GM18511 (cell line): ENCODE measurements around the gene NUMA1.

Experiments
- ATAC-seq: cut with Tn5 transposase; IDR thresholded peaks from one replicate; pipeline ENCODE4 v1.9.1; 2021; ENCODE audit warnings: mild to moderate bottlenecking, moderate library complexity; ENCODE audit not compliant: unreplicated experiment

Gene NUMA1

DNA sequence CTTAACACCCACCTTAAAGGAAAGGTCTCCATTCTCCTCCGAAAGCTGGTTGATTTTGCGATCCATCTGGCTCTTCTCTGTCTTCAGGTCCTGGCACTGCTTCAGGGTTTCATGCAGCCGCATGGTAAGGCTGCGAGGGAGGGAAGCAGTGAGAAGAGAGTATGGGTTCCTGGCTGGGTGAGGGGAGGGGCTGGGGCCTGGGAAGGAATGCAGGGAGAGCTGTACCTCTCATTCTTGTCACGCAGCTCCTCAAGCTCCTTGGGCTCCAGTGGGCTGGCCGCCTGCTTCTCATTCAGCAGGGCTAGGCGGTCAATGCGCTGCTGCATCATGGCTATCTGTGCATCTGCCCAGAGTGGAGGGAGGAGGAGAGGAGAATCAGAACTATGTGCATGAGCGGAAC is 62.2 kb downstream of the NUMA1 start:
- ATAC-seq, result no peak

DNA sequence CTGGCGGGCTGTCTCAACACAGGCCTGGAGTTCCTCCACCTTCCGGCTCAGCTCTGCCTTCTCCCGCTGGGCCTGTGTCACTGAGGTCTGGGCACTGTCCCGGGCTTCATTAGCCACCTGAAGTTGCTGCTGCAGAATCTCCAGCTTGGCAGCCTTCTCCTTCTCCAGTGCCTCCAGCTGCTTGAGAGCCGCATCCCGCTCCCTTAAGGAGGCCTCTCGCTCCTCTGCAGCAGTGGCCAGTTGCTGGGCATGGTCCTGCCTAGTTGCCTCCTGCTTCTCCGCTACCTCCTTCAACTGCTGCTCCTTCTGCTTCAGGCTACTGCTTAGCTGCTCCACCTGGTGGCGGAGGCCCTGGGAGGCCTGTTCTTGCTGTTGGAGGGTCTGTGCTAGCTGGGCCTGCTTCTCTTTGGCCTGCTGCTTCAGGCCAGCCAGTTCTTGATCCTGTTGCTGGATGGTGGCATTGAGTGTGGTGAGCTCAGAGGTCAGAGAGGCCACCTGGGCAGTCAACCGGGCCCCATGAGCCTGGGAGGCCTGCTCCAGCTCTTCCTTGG is 64.8 kb downstream of the NUMA1 start:
- ATAC-seq, result no peak

DNA sequence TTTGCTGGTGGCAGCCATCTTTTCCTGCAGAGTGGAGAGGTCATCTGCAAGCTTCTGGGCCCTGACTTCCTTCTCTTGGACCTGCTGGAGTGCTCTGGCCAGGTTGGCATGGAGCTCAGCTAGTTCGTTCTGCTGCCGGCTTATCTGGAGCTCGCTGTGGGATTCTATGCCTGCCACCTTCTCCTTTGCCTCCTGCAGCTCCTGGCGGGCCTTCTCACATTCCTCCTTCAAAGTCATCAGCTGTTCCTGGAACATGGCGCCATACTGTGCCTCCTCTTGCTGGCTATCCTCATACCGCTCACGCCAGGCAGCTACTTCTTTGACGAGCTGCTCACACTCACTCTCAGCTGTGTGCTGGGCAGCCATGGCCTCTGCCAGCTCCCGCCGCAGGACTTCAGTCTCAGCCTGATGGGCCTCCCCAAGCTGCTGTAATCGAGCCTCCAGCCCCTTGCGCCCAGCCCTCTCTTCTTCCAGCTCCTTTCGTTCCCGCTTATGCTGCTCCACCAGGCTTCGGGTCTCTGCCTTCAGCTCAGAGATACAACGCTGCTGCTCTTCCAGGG is 65.5 kb downstream of the NUMA1 start:
- ATAC-seq, result no peak

DNA sequence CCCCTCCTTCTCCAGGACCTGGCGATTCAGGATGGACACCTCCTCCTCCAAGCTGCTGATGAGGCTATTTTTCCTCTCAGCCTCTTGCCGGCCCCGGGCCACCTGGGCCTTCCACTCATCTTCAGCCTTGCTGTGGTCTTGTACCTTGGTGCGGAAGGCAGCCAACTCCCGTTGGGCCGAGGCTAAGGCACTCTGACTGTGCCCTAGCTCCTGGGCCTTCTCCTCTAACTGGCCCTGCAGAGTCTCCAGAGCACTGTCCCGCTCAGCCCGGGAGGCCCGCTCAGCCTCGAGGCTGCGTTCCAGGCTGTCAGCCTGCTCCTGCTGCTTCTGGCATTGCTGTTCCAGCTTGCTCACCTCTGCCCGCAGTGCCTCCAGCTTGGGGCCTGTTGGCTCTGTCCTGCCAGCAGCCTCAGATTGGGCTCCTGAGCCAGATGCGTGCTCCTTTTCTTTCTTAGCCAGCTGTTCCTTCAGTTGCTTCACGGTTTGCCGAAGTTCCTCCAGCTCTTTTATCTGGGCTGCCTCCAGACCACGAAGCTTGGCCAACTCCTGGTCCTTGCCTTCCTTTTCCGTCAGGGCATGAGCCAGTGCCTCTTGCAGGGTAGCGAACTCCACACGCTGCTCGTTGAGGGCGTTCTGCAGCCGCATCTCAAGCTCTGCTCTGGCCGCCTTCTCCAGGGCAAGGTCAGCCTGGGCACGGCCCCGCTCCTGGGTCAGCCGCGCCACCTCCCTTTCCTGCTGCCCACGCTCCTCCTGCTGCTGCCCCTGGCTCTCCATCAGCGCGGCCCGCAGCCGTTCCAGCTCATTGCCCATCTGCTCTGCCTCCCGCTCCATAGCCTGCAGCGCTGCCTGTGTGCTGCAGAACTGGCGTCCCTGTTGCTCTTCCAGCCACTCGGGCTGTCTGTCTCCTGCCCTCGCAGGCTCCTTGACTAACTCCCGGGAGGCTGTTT is 66.3 kb downstream of the NUMA1 start:
- ATAC-seq, result no peak

DNA sequence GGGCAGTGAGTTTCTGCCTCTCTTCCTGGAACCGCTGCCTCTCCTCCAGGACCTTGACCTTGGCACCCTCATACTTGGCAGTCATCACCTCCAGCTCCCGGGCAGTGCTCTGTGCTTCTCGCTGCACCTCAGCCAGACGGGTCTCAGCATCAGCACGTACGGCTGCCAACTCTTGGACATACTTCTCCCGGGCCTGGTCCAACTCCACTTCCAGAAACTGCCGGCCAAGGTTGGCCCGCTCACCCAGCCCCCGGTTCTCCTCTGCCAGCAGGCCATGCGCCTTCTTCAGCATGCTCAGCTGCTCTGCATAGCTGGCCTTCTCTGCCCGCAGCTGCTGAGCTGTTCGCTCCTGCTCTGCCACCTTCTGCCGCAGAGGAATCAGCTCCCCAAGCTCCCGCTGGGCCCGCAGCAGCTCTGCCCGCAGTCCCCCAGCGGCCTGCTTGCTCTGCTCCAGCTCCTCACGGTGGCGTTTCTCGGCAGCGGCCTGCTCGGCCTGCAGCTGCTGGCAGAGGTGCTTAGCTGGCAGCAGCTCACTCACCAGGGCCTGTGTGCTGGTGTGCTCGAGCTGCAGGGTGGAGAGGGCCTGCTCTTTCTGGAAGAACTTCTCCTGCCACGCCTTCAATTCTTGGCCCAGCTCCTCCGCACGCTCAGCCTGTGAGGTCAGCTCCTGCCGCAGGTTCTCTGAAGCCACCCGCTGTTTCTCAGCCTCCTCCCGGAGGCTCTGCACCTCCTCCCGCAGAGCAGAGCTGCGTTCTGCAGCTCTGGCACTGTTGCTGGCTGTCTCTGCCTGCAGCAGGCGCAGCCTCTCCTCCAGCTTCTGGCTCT is 67.2 kb downstream of the NUMA1 start:
- ATAC-seq, result no peak

DNA sequence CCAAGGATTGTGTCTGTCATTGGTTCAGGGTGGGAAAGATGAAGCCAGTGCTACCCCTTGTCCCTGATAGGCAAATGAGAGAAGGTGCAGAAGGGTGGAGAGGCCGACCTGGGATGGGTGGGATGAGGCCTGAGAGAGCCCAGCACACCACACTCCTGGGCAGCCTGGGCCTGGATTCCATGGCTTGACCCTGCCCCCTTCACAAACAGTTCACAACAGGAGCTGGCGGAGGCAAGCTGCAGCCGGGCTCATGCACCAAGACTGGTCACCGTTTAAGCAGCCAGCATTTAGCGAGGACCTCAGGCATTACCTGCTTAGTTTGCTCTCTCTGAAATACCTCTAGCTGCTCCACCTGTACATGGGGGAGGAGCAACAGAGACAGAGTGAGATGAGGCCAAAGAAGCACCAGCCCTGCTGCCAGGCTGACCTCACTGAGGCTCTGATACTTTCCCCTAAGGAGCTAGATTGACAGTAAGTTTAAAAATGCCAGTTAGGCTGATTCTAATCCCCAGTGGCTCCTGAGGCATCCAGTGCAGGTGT is 68.2 kb downstream of the NUMA1 start:
- no peak for ATAC-seq

DNA sequence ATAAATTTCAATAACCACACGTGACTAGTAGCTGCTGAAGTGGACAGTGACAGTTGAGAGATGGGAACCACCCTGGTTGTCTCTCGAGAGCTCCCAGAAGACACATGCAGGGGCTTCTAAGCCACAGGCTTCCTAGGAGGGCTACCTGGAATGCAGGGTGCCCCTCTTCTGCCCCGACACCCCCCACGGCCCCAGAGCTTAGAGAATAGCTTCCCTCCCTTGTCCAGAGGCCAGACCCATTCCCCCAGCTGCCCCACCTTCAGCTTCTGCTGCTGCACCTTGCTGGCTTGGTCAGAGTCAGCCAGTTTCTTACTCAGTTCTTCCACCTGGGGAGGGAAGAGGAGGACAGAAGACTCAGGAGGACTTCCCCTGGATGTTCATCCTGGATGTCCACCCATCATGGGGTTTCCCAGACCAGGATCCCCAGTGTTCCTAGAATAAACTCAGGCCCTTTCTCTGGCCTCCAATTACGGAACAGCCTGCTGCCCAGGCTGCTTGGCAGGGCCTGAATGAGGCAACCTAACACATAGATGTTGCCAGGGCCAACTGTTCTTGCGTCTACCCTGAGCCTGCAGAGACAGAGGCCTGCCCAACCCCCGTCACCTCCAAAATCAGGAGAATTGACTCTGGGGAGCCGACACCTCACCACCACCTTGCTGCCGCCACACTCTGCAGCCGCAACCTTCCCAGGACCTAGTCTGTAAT is 69.7 kb downstream of the NUMA1 start:
- ATAC-seq, result no peak

DNA sequence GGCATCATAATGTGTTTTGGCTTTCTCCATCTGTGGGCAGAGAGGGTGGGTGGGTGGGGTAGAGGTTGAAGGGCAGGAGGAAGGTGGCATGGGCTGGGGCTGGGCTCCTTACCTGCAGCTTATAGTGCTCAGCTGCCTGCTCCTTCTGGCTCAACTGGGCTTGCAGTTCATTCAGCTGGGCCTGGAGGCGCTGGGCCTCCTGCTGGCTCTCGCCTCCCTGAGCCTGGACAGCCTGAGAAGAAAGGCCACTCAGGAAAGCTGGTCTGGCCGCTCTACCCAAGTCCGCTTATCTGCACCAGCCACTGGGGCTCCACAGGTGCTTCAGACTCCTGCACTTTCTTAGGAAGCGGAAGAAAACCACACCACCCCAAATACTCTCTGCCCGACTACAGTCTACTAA is 71.2 kb downstream of the NUMA1 start:
- ATAC-seq, result no peak

DNA sequence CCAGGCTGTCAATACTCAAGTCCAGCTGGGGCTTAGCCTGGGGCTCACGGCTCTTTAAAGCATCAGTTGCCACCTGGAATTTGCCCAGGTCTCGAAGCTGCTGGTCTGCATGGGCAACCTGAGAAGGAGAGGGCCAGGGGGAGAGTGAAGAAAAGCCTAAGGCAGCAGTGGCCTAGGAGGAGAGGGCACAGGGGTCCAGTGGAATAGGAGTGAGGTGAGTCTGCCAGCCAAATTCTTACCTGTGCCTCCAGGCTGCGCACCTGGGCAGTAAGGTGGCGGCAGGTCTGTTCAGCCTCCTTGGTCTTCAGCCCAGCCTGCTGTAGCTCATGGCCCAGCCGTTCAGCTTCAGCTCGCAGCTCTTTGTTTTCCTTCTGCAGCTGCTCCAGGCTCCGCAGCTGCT is 71.6 kb downstream of the NUMA1 start:
- ATAC-seq, result no peak

DNA sequence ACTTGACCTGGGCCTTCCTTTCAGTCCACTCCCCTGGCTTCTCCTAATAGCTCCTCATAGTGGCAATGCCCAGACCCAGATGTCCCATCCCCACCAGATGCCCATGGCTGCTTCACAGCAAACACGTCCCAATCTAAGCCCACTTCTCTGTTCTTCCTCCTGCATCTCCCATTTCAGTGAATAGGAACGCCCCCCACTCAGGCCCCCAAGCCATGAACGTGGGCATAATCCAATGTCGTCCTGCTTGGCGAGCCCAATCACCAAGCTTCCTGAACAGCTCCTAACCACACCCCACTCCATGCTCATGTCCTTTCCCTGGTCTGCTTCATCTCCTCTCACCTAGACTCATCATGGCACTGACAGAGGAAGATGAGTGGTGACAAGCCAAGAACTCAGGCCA is 72.8 kb downstream of the NUMA1 start:
- no peak for ATAC-seq

DNA sequence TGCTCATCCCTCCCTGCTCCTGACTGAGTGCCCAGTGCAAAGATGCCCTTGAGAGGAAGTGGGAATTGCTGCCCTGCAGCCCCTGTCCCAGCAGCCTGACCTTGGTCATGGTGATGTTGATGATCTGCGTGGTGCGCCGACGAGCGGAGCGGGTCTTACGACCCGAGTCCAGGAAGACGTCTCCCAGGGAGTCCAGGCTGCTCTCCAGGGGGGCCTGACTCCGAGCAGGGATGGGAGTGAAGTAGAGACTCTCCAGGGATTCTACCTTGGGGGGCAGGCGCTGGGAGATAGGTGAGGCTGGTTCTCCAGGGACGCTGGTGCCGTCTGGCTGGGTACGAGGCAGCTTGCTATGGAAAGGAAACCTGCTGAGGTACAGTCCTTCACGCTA is 73.3 kb downstream of the NUMA1 start:
- ATAC-seq, result no peak

DNA sequence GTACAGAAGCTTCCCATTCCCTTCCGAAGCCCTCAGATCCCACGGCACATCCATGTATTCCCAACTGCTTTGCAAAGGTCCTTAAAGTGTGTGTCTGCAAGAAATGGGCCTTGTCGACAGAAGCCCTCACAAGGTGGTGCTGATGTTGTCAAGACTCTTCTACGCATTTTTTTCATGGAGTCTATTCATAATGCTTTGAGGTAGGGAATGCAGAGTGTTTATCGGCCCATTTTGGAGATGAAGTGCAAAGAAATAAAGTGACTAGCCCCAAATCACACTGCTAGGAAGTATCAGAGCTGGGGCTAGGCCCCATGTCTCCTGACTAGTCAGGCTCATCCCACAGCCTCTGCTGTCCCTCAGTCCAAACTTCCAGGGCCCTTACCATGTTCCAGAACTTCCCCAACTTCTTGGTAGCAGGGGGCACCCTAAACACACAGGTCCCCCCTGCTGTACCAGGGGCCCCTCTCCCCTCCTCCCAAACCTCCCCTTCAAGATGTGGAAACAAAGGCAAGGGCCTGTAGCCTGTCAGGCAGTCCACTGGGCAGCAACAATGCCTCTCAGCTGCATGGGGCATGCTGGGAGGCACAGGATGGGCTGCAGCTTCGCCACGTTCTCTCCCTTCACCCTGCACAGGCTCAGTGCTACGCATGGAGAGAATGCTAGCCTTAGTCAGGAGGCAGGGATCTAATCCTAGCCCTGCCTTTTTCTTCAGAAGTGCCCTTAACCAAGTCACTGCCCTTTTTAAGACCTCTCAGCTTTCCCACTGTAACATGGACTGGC is 73.8 kb downstream of the NUMA1 start:
- ATAC-seq, result no peak

DNA sequence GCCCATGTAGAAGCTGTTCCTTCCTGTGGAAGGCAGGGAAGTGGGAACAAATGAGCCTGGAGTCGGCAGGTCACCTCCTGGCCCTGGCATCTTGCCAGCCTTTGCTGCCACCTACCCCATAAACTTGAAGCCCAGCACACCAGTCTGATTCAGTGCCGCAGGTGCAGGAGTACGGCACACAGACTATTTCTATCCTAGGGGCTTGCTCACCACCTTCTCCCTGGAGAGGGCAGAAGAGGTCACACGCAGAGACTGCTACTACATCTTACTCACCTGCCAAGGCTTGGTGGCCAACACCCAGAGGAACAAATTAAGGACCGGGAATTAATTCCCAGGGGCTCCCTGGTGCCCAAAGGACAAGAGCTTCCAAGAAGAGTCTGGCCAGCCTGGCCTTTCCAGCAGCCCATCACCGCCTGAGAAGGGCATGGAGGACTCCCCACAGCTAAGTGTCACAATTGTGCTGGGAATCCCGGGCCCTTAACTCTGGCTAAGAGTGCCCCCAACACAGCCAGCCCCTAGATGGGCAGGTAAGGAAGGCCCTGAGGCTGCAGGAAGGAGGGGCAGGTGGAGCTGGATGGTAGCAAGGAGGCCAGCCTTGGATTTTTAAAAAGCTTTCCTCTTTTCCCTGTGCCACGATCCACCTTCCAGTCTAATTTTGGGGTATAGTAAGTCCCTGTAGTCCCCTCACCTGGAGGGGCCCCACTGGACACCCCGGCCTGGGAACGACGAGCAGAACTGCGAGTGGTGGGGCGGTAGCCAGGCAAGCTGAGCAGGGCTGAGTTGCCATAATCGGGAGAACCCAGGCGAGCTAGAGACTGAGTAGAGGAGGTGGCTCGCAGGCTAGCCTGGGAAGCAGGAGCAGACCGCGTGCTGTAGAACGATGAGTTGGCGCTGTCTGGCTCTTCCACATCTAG is 74.7 kb downstream of the NUMA1 start:
- no peak for ATAC-seq

DNA sequence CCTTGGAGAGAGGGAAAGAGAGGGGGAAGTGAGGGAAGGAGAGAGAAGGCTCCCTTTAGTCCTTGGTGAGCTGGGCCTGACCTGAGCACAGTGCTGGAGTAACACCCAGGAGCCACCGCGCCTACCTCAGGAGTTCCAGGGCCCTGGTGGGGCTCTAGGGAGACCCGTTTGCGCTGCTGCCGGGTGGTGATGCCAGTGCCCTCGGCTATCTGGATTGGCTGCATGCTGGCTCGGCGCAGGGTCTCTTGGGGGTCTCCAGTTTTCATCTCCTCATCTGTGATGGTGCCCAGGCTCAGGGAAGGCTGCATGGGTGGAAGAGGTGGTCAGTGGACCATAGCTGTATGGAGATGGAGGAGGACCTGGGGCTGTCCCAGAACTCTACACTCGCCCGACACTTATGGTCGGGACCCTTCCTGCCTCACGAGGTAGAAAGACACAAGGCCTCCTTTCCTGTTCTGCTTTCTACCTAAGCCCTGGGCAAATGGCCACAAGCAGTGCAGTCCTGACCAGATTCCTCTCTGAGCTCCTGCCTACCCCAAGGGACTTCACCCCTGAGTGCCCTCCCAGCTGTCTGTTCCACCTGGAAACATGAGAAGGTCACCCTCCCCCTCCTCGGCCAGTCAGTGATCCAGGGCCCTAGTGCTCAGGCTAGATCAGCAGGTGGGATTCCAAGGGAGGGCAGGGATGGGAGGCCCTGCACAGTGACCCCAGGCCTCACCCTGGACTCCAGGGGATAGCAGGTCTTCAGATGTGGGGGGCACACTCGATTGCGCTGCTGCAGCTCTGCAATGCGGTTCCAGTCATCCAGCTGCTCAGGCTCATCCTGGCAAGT is 75.6 kb downstream of the NUMA1 start:
- ATAC-seq, result no peak

DNA sequence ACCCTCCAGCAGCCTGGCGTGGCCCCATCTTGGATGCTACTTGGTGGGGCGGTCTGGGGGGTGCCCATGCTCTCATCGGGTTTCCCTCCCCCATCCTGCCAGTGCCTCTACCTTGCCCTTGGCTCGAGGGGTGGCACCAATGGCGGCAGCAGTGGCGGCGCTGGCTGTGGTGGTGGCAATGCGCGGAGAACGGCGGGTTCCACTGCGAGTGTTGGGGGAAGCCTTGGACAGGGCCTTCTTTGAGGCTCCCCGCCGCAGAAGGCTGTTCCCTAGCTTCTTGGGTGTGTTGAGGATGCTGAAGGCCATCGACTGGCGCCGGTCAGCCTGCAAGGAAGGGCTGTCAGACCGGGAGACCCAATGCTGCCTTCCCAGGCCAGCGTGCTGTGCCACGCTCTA is 76.6 kb downstream of the NUMA1 start:
- ATAC-seq, result no peak

DNA sequence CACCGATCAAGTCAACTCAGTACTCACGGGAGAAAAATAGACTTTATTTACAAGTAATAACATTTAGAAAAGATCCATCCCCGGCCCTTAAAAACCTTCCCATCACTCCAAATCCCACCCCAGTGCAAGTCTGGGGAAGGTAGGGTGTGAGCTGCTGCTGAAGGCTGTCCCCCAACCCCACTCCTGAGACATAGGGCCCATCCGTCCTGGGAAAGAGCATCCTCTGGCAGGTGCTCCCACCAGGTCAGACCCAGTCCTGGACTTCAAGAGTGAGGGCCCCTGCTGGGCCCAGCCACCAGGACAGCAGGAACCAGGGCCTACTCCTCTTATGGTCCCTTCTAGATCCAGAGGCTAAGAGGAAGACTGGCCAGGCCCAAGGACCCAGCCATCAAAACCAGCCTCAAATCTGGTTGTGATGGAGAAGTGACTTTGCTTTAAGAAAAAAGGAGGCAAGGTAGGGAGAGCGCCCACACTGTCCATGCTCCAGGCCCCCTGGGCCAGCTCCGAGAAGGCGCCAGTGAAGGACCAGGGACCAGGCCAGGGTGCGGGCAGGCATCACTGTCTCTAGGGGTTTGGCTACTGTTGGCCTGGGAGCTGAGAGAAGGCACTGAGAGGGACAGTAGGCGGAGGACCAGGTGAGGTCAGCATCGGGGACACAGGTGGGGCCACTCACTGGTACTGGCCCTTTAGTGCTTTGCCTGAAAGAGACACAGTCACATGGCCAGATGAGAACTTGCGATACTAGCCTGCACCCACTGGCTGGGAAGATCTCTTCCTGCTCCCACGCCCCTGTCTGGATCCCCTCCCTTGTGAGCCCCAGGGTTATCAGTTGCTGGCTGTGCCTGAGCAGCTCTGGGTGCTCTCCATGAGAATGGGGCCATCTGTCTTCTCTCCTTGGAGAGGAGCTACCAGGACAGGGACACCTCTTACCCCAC is 77.2 kb downstream of the NUMA1 start:
- no peak for ATAC-seq
